ENCODE measurements around the gene LDLRAD3. TPM values are rescaled to one million over a fixed set of nuclear protein-coding genes. Genes with fewer than 3 reads are reported as not detected.

Gene LDLRAD3
- total RNA-seq, 1 donor, result 10.5 TPM

DNA sequence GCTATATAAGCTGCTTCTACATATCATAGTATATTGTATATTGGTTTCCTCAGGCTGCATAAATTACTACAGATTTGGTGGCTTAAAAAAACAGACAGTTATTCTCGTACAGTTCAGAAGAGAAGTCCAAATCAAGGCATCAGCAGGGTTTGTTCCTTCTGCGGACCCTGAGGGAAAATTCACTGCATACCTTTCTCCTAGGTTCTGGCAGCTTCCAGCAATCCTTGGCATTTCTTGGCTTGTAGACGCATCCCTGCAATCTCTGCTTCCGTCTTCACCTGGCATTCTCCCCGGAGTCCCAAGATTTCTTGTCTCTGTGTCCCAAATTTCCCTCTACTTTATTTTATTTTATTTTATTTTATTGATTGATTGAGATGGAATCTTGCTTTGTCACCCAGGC is 202.6 kb downstream of the LDLRAD3 start:
- no peak for DNase-seq (ENCODE audit: insufficient read length, low spot score, missing footprints)

GRCh38 chr11:36147491-36147890 is 203.6 kb downstream of the LDLRAD3 start:
- TF ChIP-seq CTCF (IDR thresholded peaks at IDR 0.05; ENCODE audit: extremely low read depth, low read depth, low read length), result no peak
- Histone ChIP-seq H3K9me3 (ENCODE audit: low read depth, low read length) (no peaks in the 10 kb centered on the region), H2AFZ (ENCODE audit: low read length) (no peak overlapping the region)

More for the DNA sequence above, 202.6 kb downstream of the LDLRAD3 start:
- H2AFZ ChIP-seq (ENCODE audit: low read length), result no peak overlapping the region
- H3K4me3 ChIP-seq (ENCODE audit: insufficient read depth, low read length), result no peak overlapping the region
- no peaks in the 10 kb centered on the region for H3K27me3 ChIP-seq (ENCODE audit: insufficient read depth, low read length)
- no peak overlapping the region for H3K27ac ChIP-seq (ENCODE audit: low read depth, low read length)
- H3K9me3 ChIP-seq (ENCODE audit: low read depth, low read length), result no peaks in the 10 kb centered on the region
- H4K20me1 ChIP-seq (ENCODE audit: insufficient read depth, low read length), result peaks cover 3% of the 10 kb centered on the region
- no peak for TF ChIP-seq CTCF (IDR thresholded peaks at IDR 0.05; ENCODE audit: extremely low read depth, low read depth, low read length)
- H3K4me2 ChIP-seq (ENCODE audit: insufficient read depth, low read length), result no peak overlapping the region
- H3K79me2 ChIP-seq (ENCODE audit: insufficient read depth, low read length), result no peaks in the 10 kb centered on the region
- H3K36me3 ChIP-seq (ENCODE audit: insufficient read depth, low read length), result no peaks in the 10 kb centered on the region
- peaks cover 21% of the 10 kb centered on the region for H3K4me1 ChIP-seq (ENCODE audit: insufficient read depth, low read length)

GRCh38 chr11:36148701-36149100 is 204.8 kb downstream of the LDLRAD3 start:
- no peak for TF ChIP-seq CTCF (IDR thresholded peaks at IDR 0.05; ENCODE audit: extremely low read depth, low read depth, low read length)
- Histone ChIP-seq H2AFZ (ENCODE audit: low read length) (no peak overlapping the region), H3K79me2 (ENCODE audit: insufficient read depth, low read length) (no peaks in the 10 kb centered on the region), H3K9me3 (ENCODE audit: low read depth, low read length) (no peaks in the 10 kb centered on the region), H3K27ac (ENCODE audit: low read depth, low read length) (no peak overlapping the region), H3K4me2 (ENCODE audit: insufficient read depth, low read length) (no peak overlapping the region), H3K27me3 (ENCODE audit: insufficient read depth, low read length) (no peaks in the 10 kb centered on the region), H3K4me3 (ENCODE audit: insufficient read depth, low read length) (no peak overlapping the region), H3K4me1 (ENCODE audit: insufficient read depth, low read length) (peaks cover 34% of the 10 kb centered on the region), H4K20me1 (ENCODE audit: insufficient read depth, low read length) (peaks cover 3% of the 10 kb centered on the region), H3K36me3 (ENCODE audit: insufficient read depth, low read length) (no peaks in the 10 kb centered on the region)
- no peak for DNase-seq (ENCODE audit: insufficient read length, low spot score, missing footprints)

More at GRCh38 chr11:36147491-36147890, 203.6 kb downstream of the LDLRAD3 start:
- H3K79me2 ChIP-seq (ENCODE audit: insufficient read depth, low read length), result no peaks in the 10 kb centered on the region
- no peaks in the 10 kb centered on the region for H3K36me3 ChIP-seq (ENCODE audit: insufficient read depth, low read length)
- peaks cover 30% of the 10 kb centered on the region for H3K4me1 ChIP-seq (ENCODE audit: insufficient read depth, low read length)
- no peak overlapping the region for H3K4me3 ChIP-seq (ENCODE audit: insufficient read depth, low read length)
- no peak overlapping the region for H3K4me2 ChIP-seq (ENCODE audit: insufficient read depth, low read length)
- H3K27me3 ChIP-seq (ENCODE audit: insufficient read depth, low read length), result no peaks in the 10 kb centered on the region
- H4K20me1 ChIP-seq (ENCODE audit: insufficient read depth, low read length), result peaks cover 3% of the 10 kb centered on the region
- DNase-seq (ENCODE audit: insufficient read length, low spot score, missing footprints), result no peak
- H3K27ac ChIP-seq (ENCODE audit: low read depth, low read length), result no peak overlapping the region

DNA sequence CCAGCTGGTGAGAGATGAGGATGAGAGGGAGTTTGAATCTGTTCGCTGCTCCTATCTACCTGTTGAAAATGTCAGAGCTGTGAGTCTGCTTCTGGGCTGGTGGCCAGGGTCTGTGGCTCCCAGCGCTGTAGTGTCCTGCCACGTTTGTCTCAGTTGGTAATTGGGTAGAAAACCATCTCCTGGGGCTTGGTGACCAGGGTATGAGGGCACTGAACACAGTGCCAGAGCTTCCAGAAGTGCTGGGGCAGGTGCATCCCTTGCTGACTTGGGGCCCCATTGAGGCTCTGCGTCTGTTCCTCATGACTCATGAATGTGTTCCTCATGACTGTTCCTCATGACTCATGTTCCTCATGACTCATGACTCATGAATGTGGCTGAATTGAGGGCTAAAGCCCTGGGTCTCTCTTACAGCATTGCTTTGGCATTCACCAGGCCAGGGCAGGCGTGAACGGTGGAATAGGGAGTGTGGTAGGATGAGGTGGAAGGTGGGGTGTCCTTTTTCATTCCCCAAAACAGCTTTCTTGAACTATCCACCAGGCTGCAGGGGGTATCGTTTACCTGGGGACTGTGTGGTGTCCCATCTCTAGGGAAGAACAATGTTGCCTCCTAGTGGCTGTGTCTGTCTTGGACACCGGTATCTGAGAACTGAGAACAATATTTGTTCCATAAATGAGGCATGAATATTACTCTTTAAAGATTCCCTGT is 205.8 kb downstream of the LDLRAD3 start:
- peak; percentile 66 for TF ChIP-seq CTCF (IDR thresholded peaks at IDR 0.05; ENCODE audit: extremely low read depth, low read depth, low read length)
- H3K4me1 ChIP-seq (ENCODE audit: insufficient read depth, low read length), result peaks cover 34% of the 10 kb centered on the region
- peak; percentile 100 for DNase-seq (ENCODE audit: insufficient read length, low spot score, missing footprints)
- H2AFZ ChIP-seq (ENCODE audit: low read length), result peak overlapping the region; percentile 66
- peaks cover 3% of the 10 kb centered on the region for H4K20me1 ChIP-seq (ENCODE audit: insufficient read depth, low read length)
- H3K36me3 ChIP-seq (ENCODE audit: insufficient read depth, low read length), result no peaks in the 10 kb centered on the region
- H3K4me2 ChIP-seq (ENCODE audit: insufficient read depth, low read length), result peak overlapping the region; percentile 73
- H3K27ac ChIP-seq (ENCODE audit: low read depth, low read length), result peak overlapping the region; percentile 92
- no peaks in the 10 kb centered on the region for H3K9me3 ChIP-seq (ENCODE audit: low read depth, low read length)
- no peaks in the 10 kb centered on the region for H3K79me2 ChIP-seq (ENCODE audit: insufficient read depth, low read length)
- H3K4me3 ChIP-seq (ENCODE audit: insufficient read depth, low read length), result peak overlapping the region; percentile 26
- no peaks in the 10 kb centered on the region for H3K27me3 ChIP-seq (ENCODE audit: insufficient read depth, low read length)

Data from osteoblast (primary cell).